Panc1 (cell line): Measurements from ENCODE around the gene OSBP2. TPM values are rescaled to one million over a fixed set of nuclear protein-coding genes. Genes with fewer than 3 reads are reported as not detected.

ENCODE experiments used
- ATAC-seq: fragments of 200-7000 bp; cut with Tn5 transposase; 2 replicates; pipeline ENCODE4 v1.9.1; 2020; ENCODE audit warnings: mild to moderate bottlenecking, moderate library complexity
- BruUV-seq: library from RNA; stranded (reverse); fragments of 400-500 nt; replicated peaks from 2 replicates; lab custom pipeline; 2021; lab: Mats Ljungman, UMichigan
- CTCF ChIA-PET: fragments of 300-600 bp; sonication (Branson Sonifier 250); formaldehyde crosslinking; loops from one replicate; lab custom pipeline; 2022; ENCODE audit warnings: antibody characterized with exemption; lab: Charles Lee
- POLR2A ChIA-PET: fragments of 300-600 bp; sonication (Branson Sonifier 250); formaldehyde crosslinking; loops from one replicate; lab custom pipeline; 2022; ENCODE audit warnings: antibody characterized with exemption; lab: Charles Lee
- DNase-seq: peaks from one replicate; pipeline ENCODE4 v3.0.0-alpha.2; 2010; ENCODE audit warnings: low read depth, low spot score
- H3K27ac ChIP-seq: 2 replicates; pipeline ENCODE4 v1.5.1; 2011; ENCODE audit warnings: mild to moderate bottlenecking, low read length, inconsistent platforms
- H3K27me3 ChIP-seq: fragments of 200-500 bp; sonication (Bioruptor generic); 2 replicates; pipeline ENCODE4 v1.6.0; 2014; ENCODE audit warnings: low read length, inconsistent platforms; ENCODE audit not compliant: control insufficient read depth, insufficient read depth
- H3K36me3 ChIP-seq: fragments of 200-500 bp; sonication (Bioruptor generic); 2 replicates; pipeline ENCODE4 v1.5.1; 2014; ENCODE audit warnings: inconsistent platforms, mild to moderate bottlenecking, low read length, moderate library complexity; ENCODE audit not compliant: control insufficient read depth, insufficient read depth
- H3K4me1 ChIP-seq: 2 replicates; pipeline ENCODE4 v1.5.1; 2011; ENCODE audit warnings: inconsistent platforms, mild to moderate bottlenecking, low read length, moderate library complexity; ENCODE audit not compliant: control insufficient read depth, insufficient read depth
- H3K4me3 ChIP-seq, 2 experiments: 2 replicates each; pipeline ENCODE4 v1.5.1; 2011 to 2012; ENCODE audit warnings: low read depth in 2 of 2, low read length in 2 of 2, mild to moderate bottlenecking in 2 of 2, inconsistent platforms in 1 of 2, moderate library complexity in 1 of 2
- H3K9me3 ChIP-seq: fragments of 200-500 bp; sonication (Bioruptor generic); 2 replicates; pipeline ENCODE4 v1.5.1; 2014; ENCODE audit warnings: low read depth, mild to moderate bottlenecking, inconsistent platforms, low read length, moderate library complexity; ENCODE audit not compliant: control insufficient read depth, insufficient read depth
- CTCF ChIP-seq: fragments of 450-650 bp; IDR thresholded peaks from 2 replicates; pipeline ENCODE4 v1.5.1; 2017; ENCODE audit warnings: mild to moderate bottlenecking
- POLR2AphosphoS5 ChIP-seq: IDR thresholded peaks from 2 replicates; pipeline ENCODE4 v1.6.1; 2012; ENCODE audit warnings: mild to moderate bottlenecking, low read depth, low read length, moderate library complexity
- REST ChIP-seq, 2 experiments: IDR thresholded peaks; 2 replicates each; pipeline ENCODE4 v1.6.1; 2011 to 2012; ENCODE audit warnings: low read depth in 2 of 2, control low read depth in 1 of 2, low read length in 1 of 2, mild to moderate bottlenecking in 1 of 2, moderate library complexity in 1 of 2; ENCODE audit not compliant: insufficient read depth in 1 of 2
- SIN3A ChIP-seq: IDR thresholded peaks from 2 replicates; pipeline ENCODE4 v1.6.1; 2012; ENCODE audit warnings: low read depth, mild to moderate bottlenecking, low read length, moderate library complexity, borderline replicate concordance; ENCODE audit not compliant: insufficient read depth
- TCF7L2 ChIP-seq: IDR thresholded peaks from 2 replicates; pipeline ENCODE4 v1.6.1; 2011; ENCODE audit warnings: mild to moderate bottlenecking, low read depth, low read length, inconsistent platforms
- in situ Hi-C: cut with HindIII; loops from 2 replicates; pipeline ENCODE4 v1.10.0; 2016; ENCODE audit warnings: low sequenced_read_pairs, low pct_unique_long_range_greater_than_20kb
- intact Hi-C: fragments of 100-400 bp; cut with micrococcal nuclease; formaldehyde crosslinking; loops from one replicate; pipeline ENCODE4 v1.10.0; 2022; ENCODE audit not compliant: unreplicated experiment
- total RNA-seq: library from RNA; stranded (reverse); gene quantifications from one replicate; pipeline ENCODE4 v1.2.1, GENCODE V29; 2021; ENCODE audit not compliant: unreplicated experiment

The OSBP2 gene
- total RNA-seq, 1 experiment from 2014 or later = 4.7 TPM

- TF ChIP-seq TCF7L2 = no peak
- TF ChIP-seq REST (IDR thresholded peaks at IDR 0.05; ENCODE audit: insufficient read depth in 1 of 2, low read depth in 2 of 2, low read length in 1 of 2) = no peak
- no peak for TF ChIP-seq POLR2AphosphoS5
- TF ChIP-seq SIN3A = no peak
- no peak for TF ChIP-seq CTCF
- H3K27me3 ChIP-seq = no peaks in the 10 kb centered on the region
- H3K36me3 ChIP-seq = peaks cover 15% of the 10 kb centered on the region
- intact Hi-C loops = no loop called here
- no peak overlapping the region for H3K27ac ChIP-seq
- in situ Hi-C loops = no loop called here
- DNase-seq = no peak
- ChIA-PET CTCF (no interaction called here), POLR2A (no interaction called here)
- no peaks in the 10 kb centered on the region for H3K9me3 ChIP-seq
- no peaks in the 10 kb centered on the region for H3K4me1 ChIP-seq
- H3K4me3 ChIP-seq = no peak overlapping the region
- no peak for ATAC-seq
- no TSS peak for BruUV-seq
These were observed 237.0 kb downstream of the OSBP2 start for GRCh38 chr22:30931541-30932300.

- TF ChIP-seq REST (IDR thresholded peaks at IDR 0.05; ENCODE audit: insufficient read depth in 1 of 2, low read depth in 2 of 2, low read length in 1 of 2) = no peak
- TF ChIP-seq POLR2AphosphoS5 = no peak
- no peak for TF ChIP-seq CTCF
- TF ChIP-seq SIN3A = no peak
- no peak for TF ChIP-seq TCF7L2
- ChIA-PET CTCF (no interaction called here), POLR2A (no interaction called here)
- H3K27ac ChIP-seq = no peak overlapping the region
- no peak overlapping the region for H3K4me3 ChIP-seq
- no peaks in the 10 kb centered on the region for H3K4me1 ChIP-seq
- ATAC-seq (no peak), DNase-seq (no peak)
- in situ Hi-C loops (no loop called here), intact Hi-C loops (no loop called here)
- peaks cover 11% of the 10 kb centered on the region for H3K36me3 ChIP-seq
- no peaks in the 10 kb centered on the region for H3K27me3 ChIP-seq
- BruUV-seq = no TSS peak
- H3K9me3 ChIP-seq = no peaks in the 10 kb centered on the region
These were observed 238.0 kb downstream of the OSBP2 start for GRCh38 chr22:30932661-30933060.
